Adrenal gland (tissue), 5 donors: ENCODE measurements around the gene CAMKMT.

Experiments used
- CTCF ChIP-seq, 6 experiments: fragments of 450-650 bp in 4 of 6; fragments of 200-600 bp in 2 of 6; sonication (generic) in 1 of 6; IDR thresholded peaks; 1 replicate in 5 of 6; 2 replicates in 1 of 6; pipeline versions ENCODE4 v1.5.1 to v1.8.0; 2016 to 2021; ENCODE audit warnings: antibody characterized with exemption in 6 of 6, mild to moderate bottlenecking in 2 of 6, moderate library complexity in 1 of 6
- POLR2A ChIP-seq, 2 donors: fragments of 450-650 bp; IDR thresholded peaks; one replicate each; pipeline ENCODE4 v1.6.1; 2017; ENCODE audit warnings: antibody characterized with exemption in 2 of 2, mild to moderate bottlenecking in 2 of 2, moderate library complexity in 1 of 2
- donor health status: DM: no; HTN: no; CAD: no.

GRCh38 chr2:44649381-44649780 is 287.6 kb downstream of the CAMKMT start:
- TF ChIP-seq CTCF (IDR thresholded peaks at IDR 0.05): no peak
- TF ChIP-seq POLR2A (IDR thresholded peaks at IDR 0.05): no peak
